GM10248 (cell line): Measurements from ENCODE around the gene FANCC.

ENCODE experiments used
- CTCF ChIA-PET: fragments of 300-600 bp; sonication (Branson Sonifier 250); formaldehyde crosslinking; extraction: SDS; loops from one replicate; lab custom pipeline; 2021; ENCODE audit warnings: antibody characterized with exemption; lab: Yijun Ruan, JAX
- POLR2A ChIA-PET: fragments of 350-650 bp; sonication (Branson Sonifier 250); formaldehyde crosslinking; extraction: SDS; loops from one replicate; lab custom pipeline; 2020; ENCODE audit warnings: antibody characterized with exemption; lab: Yijun Ruan, JAX
- DNase-seq: peaks from one replicate; pipeline ENCODE4 v3.0.0; 2012; ENCODE audit errors: extremely low spot score
- TF ChIP-seq, protein P1 (sequence below): IDR thresholded peaks from 2 replicates; pipeline ENCODE4 v1.5.1; 2012; ENCODE audit warnings: mild to moderate bottlenecking, low read depth; ENCODE audit errors: extremely low read depth, missing control alignments, control extremely low read depth

Gene FANCC

DNA sequence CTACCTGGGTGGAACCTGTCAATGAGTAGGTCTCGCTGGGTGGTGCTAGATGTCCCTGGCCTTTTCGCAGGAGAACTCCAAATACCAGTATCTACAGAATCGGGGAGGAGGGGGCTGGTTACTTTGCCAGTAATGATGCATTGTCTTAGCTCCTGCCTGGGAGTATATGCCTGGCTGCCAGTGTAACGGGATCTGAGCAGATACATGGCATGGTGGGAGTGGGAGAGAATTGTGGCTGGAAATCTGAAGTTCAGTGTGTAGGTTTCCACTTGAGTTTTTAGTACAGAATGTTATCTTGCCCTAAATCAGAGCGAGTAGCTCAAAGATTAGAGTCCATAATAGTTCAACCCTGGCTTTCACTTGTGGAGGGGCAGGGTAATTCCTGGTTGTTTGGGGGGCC, 38.0 kb upstream of the FANCC start:
- no peak for DNase-seq
- POLR2A ChIA-PET = no interaction called here
- CTCF ChIA-PET = interaction anchor here (1.1 to 1.4 kb wide), 2 partner anchors 16 to 27 kb away, joined by 3 read pairs; no protein-coding TSS in a partner anchor
- TF ChIP-seq, protein P1, sequence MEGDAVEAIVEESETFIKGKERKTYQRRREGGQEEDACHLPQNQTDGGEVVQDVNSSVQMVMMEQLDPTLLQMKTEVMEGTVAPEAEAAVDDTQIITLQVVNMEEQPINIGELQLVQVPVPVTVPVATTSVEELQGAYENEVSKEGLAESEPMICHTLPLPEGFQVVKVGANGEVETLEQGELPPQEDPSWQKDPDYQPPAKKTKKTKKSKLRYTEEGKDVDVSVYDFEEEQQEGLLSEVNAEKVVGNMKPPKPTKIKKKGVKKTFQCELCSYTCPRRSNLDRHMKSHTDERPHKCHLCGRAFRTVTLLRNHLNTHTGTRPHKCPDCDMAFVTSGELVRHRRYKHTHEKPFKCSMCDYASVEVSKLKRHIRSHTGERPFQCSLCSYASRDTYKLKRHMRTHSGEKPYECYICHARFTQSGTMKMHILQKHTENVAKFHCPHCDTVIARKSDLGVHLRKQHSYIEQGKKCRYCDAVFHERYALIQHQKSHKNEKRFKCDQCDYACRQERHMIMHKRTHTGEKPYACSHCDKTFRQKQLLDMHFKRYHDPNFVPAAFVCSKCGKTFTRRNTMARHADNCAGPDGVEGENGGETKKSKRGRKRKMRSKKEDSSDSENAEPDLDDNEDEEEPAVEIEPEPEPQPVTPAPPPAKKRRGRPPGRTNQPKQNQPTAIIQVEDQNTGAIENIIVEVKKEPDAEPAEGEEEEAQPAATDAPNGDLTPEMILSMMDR = no peak

DNA sequence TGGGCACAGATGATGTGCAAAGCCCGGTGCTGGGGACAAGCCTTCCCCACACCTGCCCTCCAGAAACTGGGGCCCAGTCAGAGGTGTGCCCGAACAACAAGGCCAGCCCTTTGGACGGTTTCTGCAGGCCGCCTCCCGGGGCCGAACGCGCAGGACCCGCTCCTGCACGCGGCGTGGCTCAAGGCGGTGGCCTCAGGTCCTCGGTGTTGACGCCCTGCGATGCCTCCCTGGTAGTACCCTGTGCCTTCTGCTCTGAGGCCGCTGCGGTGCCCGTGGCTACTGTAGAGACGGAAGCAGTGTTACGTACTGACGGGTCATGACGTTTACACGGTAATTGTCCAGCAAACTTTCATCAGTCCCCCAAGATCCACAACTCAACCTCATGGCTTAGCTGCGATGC, 33.5 kb upstream of the FANCC start:
- CTCF ChIA-PET = no interaction called here
- POLR2A ChIA-PET = no interaction called here
- TF ChIP-seq, protein P1 = no peak
- DNase-seq = no peak

DNA sequence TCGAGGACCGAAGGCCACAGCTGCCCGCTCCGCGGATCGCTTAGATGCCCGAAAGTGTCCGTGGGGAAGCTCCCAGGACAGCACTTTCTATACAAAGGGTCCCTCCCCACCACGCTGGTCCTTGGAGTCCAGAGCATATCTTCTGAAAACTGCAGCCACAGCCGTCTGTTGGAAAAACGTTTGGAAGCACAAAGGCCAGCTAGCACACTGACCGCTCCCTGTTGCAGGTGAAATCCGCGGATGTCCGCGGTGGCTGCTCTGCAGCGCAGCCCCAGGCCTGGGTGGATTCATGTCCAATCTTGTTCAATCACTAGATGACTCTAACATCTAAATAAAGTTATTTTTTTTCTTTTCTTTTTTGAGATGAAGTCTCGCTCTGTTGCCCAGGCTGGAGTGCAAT, 32.8 kb upstream of the FANCC start:
- no peak for DNase-seq
- TF ChIP-seq, protein P1 = no peak
- ChIA-PET POLR2A (no interaction called here), CTCF (no interaction called here)

DNA sequence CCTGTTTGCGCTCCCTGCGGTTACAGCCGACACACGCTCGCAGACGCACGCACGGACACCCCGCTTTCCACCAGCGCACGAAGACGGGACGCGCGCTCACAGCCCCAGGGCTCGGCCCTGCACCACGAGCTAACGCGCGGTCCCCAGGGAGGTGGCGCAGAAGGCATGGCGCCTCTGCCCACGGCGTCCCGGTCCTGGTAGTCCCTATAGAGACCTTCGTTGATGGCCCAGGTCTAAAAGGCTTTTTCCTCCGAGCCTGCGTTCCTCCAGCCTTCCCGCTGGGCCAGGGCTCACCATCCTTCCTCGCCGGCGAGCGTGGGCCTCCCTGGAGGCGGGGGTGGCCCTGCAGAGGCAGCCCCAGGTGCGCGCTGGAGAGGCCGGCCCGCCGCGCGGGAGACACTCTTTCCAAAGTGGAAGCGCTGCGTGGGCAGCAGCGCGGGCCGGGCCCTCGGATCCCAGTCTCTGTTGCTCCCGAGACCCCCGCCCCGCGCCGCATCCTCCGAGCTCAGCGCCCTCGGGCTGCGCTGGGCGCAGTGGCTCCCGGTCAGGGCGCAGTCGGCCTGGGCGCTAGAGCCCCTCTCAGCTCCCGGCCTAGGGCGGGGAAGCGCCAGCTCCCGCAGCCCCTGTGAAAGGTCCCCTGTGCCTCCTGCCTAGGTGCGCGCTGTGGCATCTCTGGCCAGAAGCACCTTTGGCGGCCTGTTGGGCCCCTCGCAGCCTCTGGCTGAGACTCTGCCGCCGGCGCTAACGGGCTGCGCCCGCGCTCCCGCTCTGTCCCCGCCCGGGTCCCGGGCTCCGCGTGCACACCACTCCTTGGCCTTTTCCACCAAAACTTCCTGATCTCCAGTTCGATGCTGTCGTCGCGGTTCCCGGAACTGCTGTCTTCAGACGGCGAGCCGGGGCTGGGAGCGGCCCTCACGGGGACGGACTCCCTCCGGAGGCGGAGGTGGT, 31.9 kb upstream of the FANCC start:
- POLR2A ChIA-PET = no interaction called here
- TF ChIP-seq, protein P1 = no peak
- CTCF ChIA-PET = no interaction called here
- no peak for DNase-seq

DNA sequence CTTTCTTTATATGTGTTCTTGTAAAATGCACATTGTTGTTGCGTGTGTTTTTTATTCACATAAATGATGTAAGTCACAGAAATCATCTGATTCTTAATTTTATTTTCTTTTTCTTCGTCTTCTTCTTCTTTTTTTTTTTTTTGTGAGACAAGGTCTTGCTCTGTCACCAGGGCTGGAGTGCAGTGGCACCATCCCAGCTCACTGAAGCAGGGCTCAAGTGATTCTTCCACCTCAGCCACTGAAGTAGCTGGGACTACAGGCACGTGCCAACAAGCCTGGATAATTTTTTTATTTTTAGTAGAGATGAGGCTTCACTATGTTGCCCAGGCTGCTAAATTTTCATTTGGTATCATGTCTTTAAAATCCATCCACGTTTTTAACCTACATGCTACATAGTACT, 28.5 kb upstream of the FANCC start:
- no peak for DNase-seq
- TF ChIP-seq, protein P1 = no peak
- POLR2A ChIA-PET = no interaction called here
- CTCF ChIA-PET = no interaction called here

DNA sequence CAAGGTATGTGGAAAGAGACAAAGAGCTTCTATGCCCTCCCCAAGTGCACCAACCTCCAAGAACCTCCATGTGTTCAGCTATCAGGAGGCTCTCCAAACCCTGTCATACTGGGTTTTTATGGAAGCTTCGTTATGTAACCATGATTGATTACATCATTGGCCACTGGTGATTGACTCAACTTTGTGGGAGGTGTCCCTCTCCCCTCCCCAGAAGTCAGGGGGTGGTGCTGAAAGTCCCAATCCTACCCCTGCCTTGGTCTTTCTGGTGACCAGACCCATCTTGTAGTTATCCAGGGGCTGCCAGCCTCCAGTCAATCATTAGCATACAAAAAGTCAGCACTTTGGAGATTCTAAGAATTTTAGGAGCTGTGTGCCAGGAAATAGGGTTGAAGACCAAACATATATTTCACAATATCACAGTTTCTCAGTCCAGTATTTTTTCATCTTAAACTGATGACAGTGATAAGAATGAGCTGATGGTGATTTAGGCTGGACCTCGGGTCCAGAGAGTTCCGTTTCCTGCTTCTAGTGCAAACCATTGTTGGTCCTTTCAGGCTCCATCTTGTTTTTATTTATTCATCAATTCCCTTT, 27.3 kb upstream of the FANCC start:
- CTCF ChIA-PET = interaction anchor here (1.5 kb wide), 1 partner anchor 8 kb away, joined by 3 read pairs; no protein-coding TSS in a partner anchor

More for the DNA sequence above, 27.3 kb upstream of the FANCC start:
- no peak for DNase-seq
- POLR2A ChIA-PET = no interaction called here
- TF ChIP-seq, protein P1 = no peak
